ENCODE results near the gene TRIM16.
"Not testable (repeated sequence)": the region's sequence is repeated elsewhere in the genome, so short reads cannot be mapped to it uniquely, and the experiment has no call there.

- not testable (repeated sequence) for TF ChIP-seq USF2 (IDR thresholded peaks at IDR 0.05; ENCODE audit: low read depth, low read length); CTCF (conservative IDR thresholded peaks at IDR 0.05; ENCODE audit: low read depth, low read length); MXI1 (IDR thresholded peaks at IDR 0.05; ENCODE audit: borderline replicate concordance, low read depth, low read length); BHLHE40 (IDR thresholded peaks at IDR 0.05; ENCODE audit: low read depth, low read length); RAD21 (IDR thresholded peaks at IDR 0.05; ENCODE audit: low read length); POLR2A (IDR thresholded peaks at IDR 0.05; ENCODE audit: low read depth, low read length); FOS (IDR thresholded peaks at IDR 0.05; ENCODE audit: low read depth, low read length); MAZ (IDR thresholded peaks at IDR 0.05; ENCODE audit: borderline replicate concordance, low read depth, low read length); RFX5 (IDR thresholded peaks at IDR 0.05; ENCODE audit: low read depth, low read length)
Observed at GRCh38 chr17:15708879-15709278, 24.8 kb upstream of the TRIM16 start.

Measured in IMR-90 (cell line).